T-helper 1 cell (primary cell): ENCODE measurements around the gene SPATA13.
"Not testable (repeated sequence)": the region's sequence is repeated elsewhere in the genome, so short reads cannot be mapped to it uniquely, and the experiment has no call there.

Experiments used
- DNase-seq, 5 donors: peaks; one replicate each; pipeline ENCODE4 v3.0.0-alpha.2; 2012 to 2020

Gene SPATA13

GRCh38 chr13:24199016-24199415 is 38.5 kb downstream of the SPATA13 start:
- no peak for DNase-seq

DNA sequence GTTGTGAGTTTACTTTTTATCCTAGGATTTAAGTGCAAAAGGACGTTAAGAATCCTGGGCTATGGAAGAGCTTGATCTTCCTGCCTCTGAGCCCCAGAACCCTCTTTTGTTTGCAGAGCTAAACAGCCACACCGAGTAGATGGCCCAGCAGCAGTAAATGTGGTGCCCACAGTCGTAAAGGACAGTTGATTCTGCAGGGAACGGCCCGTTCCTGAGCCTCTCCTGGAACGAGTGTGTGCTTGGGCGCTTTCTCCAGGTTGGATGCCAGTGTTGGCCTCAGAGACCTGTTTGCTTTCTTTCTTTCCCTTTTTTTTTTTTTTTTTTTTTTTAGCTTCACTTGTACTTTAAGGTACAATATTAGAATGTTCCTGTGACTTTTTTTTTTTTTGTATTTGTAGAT is 41.7 kb downstream of the SPATA13 start:
- no peak for DNase-seq

DNA sequence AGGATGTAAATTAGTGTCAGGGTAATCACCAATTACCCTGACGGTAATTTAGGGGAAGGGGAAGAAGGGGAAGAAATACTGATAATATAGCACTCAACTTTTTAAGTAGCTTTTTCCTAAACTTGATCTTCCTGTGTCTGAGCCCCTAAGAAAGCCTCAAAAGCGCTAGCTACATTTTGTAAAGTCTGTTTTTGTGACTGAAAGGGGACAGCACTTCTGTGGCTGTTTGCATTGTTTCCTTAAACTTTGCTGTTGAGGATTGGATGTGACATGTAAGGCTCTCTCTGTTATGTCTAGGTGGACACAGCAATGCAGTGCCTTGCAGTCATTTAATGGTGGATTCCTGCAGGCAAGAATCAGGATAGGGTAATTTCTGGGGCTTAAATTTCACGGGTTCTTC is 42.8 kb downstream of the SPATA13 start:
- no peak for DNase-seq

- DNase-seq, result peak in 1 of 5 donors; percentile 49
Measured at GRCh38 chr13:24203811-24204210, 43.3 kb downstream of the SPATA13 start.

DNA sequence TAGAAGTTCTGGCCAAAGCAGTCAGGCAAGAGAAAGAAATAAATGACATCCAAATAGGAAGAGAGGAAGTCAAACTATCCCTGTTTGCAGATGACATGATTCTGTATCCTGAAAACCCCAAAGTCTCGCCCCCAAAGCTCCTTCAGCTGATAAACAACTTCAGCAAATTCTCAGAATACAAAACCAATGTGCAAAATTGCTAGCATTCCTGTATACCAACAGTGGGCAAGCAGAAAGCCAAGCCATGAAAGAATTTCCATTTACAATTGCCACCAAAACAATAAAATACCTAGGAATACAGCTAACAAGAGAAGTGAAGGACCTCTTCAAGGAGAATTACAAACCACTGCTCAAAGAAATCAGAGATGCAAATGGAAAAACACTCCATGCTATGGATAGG is 44.6 kb downstream of the SPATA13 start:
- DNase-seq, result not testable (repeated sequence)

- no peak for DNase-seq
Measured at GRCh38 chr13:24207841-24208667, 47.5 kb downstream of the SPATA13 start.

DNA sequence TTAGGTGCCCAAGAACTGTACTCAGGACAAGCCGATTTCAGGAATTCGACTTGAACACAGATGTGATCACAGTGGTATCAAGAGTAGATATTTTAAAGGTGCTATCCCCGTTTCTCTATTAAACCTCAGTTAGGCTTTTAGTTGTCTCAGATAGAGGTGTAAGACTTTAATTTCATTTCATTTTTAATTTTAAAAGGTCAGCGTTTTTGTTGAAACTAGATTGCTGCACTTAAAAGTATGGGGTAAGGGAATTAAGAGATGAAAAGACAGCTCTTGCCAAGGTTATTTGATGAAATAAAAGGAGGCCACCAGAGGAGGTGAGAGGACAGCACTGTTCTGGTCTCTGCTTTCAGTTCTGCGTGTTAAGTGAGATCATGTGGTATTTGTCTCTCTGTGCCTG is 48.6 kb downstream of the SPATA13 start:
- no peak for DNase-seq

DNA sequence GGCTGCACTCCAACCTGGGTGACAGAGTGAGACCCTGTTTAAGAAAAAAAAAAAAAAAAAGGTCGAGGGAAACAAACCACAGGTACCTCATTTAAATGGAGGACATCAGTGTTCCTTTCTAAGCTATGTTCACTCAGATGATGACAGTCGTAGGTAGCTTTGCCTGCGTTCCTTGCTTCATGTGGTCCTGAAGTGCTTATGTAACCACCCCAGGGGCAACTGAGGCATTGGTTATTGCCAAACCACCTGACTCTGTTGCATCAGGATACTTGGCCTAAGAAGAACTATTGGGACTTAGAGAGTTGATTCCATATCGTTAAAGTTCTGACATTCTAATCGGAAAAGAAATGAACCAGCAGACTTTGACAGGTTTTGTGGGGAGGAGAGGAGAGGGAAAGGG is 51.7 kb downstream of the SPATA13 start:
- no peak for DNase-seq

DNA sequence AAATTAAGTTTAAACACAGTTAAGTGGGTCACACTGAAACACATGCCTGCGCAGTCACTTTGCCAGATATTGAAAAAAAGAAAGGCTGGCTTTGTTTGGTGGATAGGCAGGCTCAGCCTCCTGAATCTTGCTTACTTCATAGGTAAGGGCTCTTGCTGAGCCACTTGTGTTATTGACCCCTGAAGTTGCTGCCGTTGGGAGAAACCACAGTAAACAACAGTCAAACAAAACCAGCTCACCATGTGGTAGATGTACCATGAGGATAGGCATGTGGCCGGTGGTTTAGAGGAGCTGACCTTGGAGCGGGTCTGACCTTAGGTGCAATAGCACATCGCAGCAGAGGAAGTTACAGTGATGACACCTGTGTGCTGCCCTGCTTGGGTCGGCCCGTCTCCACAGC is 52.2 kb downstream of the SPATA13 start:
- DNase-seq, result no peak

GRCh38 chr13:24213932-24214331 is 53.4 kb downstream of the SPATA13 start:
- DNase-seq, result no peak

DNA sequence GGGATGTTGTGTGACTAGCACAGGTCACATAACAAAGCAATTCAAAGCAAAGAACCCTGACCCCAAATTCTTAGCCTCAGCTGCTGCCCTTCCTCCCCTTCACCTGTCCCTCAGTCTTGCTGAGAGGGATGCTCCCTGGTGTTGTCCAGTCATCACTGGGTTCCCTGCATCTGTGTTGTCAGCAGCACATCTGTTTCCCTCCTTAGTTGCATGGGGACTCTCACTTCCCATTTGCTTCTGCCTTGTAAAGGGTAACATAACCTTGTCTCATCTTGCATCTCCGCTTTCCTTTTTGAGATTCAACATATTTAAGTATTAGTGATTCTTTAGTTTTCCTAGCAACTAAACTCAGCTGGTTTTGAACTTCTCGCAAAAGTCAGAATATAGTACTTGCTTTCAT is 54.0 kb downstream of the SPATA13 start:
- DNase-seq, result no peak

DNA sequence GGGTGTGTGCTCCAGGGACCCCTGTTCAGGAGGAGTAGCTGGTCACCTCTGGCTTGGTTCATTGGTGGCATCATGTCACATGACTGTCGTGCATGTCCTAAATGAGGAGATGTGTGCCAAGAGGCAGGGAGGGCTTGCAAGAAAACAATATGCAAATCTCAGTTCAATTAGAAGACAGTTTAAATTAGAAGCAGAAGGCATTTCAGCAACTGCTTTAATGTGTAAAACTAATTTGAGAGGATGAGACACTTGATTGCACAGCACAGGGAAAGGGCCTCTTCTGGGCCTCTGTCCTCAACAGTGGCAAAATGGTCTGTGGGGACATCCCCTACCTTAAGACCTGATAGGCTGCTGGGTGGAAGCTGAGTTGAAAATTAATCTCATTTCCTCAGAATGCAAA is 54.6 kb downstream of the SPATA13 start:
- DNase-seq, result no peak

- no peak for DNase-seq
Measured at GRCh38 chr13:24215732-24216131, 55.2 kb downstream of the SPATA13 start.

DNA sequence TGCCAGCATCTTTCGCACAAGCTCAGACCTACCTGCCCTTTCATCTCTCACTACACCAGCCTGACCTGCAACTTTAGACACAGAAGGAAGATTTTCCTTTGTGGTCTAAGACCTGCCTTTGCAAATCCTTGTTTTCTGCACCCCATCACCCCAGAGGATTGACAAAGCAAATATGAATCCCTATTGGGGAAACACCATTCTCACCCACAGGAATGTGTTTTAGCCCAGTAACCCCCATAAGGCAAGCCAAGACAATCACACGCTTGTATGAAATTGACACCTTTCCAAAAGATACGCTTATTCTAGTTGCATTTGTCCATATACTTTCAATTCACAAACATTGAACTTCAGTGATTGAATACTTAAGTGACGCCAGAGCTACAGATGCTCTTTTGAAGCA is 55.7 kb downstream of the SPATA13 start:
- DNase-seq, result no peak

- DNase-seq, result not testable (repeated sequence)
Measured at GRCh38 chr13:24216779-24217178, 56.3 kb downstream of the SPATA13 start.

GRCh38 chr13:24217601-24218281 is 57.2 kb downstream of the SPATA13 start:
- DNase-seq, result peak in 1 of 5 donors; percentile 55

DNA sequence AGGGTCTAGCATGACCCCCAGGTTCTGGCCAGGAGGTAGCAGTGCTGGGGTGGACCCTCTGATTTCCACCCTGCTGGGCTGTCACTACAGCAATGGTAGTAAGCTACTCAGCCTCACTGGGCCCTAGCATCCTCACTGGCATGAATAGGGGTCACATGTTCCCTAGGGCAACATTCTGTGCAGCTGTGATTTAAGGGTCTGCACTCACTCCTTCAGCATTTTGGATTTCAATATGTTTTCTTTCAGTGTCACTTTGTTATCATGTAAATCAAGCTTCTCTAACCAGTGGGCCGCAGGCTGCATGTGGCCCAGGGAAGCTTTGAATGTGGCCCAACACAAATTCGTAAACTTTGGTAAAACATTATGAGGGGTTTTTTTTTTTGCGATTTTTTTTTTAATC is 57.8 kb downstream of the SPATA13 start:
- no peak for DNase-seq

DNA sequence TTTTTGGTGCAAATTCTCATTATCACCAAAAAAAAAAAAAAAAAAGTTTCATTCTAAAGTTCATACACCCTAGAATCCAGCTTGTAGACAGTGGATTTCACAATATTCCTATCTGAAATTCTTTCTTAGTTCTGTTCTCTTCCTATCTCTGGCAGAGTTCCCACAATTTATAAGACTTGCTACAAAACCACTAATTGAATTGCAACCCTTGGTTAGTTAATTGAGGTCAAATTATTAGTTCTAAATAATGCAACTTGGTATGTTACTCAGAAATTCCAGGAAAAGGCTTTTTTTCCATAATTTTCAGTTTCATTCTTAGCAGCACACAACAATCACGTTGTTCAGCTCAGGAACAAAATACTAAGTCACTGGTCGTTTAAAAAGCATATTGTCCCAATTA is 58.5 kb downstream of the SPATA13 start:
- no peak for DNase-seq

DNA sequence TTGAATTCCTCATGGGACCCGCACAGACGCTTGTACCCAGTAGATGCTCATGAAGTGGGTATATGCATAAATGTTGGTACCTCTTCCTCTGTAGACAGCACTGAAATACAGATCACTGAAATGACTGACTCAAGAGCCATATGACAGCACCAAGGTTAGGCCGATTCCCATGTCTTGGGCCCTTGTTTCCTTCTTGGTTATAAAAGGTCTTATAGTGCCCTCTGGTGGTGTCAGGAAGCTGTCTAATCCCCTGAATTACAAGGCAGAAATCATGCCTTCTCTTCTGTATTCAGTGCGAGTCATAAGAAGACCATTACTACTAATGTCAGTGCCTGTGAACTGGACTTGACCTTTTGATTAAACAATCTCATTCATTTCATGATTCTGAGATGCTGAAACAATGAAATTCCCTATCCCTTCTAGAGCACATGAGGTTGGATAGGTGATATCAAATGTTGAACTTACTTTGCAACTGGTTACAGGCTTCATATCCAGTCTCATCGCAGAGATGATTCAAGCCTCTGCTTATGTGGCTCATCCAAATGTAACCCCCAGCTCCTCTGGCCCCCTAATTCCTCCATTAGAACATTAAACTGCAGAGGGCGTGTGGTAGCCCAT is 59.7 kb downstream of the SPATA13 start:
- peak in 3 of 5 donors; percentile 47 to 76 (median 50) for DNase-seq

GRCh38 chr13:24221007-24221406 is 60.5 kb downstream of the SPATA13 start:
- DNase-seq, result no peak

DNA sequence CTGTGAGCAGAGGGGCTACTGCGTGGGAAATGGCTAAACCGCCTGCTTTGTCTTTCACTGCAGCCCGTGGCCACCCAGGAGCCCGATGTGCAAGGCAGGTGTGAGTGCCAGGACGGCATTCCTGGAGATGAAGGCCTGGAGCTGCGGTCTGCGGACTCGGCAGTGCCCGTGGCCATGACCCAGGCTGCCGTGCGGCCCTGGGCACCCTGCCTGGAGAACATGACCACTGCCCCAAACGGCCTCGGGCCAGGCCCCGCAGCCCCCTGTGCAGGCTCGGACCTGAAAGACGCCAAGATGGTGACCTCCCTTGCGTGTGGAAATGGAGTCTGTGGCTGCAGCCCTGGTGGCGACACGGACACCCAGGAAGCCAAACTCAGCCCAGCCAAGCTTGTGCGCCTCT is 62.2 kb downstream of the SPATA13 start:
- DNase-seq, result no peak

DNA sequence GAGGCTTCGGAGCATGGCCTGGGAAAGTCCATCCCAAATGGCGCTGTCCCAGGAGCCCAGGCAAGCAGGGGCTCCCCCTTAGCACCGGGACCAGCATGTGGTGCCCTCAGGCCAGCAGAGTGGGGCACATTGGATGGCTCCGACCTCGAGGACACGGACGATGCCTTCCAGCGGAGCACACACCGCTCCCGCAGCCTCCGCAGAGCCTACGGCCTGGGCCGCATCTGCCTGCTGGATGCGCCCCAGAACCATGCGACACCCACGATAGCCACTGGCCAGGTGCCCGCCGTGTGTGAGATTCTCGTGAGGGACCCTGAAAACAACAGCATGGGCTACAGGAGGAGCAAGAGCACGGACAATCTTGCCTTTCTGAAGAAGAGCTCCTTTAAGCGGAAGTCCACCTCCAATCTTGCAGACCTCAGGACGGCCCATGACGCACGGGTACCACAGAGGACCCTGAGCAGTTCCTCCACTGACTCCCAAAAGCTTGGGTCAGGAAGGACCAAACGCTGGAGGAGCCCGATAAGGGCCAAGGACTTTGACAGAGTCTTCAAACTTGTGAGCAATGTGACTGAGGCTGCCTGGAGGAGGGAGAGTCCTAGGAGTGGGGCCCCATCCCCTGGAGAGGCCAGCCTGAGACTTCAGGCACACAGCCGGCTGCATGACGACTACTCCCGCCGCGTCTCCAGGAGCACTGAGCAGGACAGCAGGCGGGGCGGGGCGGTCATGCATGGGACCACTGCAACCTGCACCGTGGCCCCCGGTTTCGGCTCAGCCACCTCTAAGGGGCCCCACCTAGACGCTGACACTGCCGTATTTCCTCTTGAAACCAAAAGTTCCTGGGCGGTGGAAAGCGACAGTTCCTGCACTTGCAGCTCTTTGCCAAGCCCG is 63.1 kb downstream of the SPATA13 start:
- no peak for DNase-seq

- no peak for DNase-seq
Measured at GRCh38 chr13:24224232-24224680, 63.7 kb downstream of the SPATA13 start.
